ENCODE measurements around the gene JAM3.
A peak's percentile ranks its signal among the peaks of the same experiment; 100 is the strongest.

GRCh38 chr11:134050541-134051383, 18.1 kb upstream of the JAM3 start:
- peak; percentile 94 for TF ChIP-seq CTCF (conservative IDR thresholded peaks at IDR 0.05; ENCODE audit: low read depth, low read length)
- no peak for TF ChIP-seq EZH2 (IDR thresholded peaks at IDR 0.05; ENCODE audit: low read length, unreplicated experiment)
- no peak for TF ChIP-seq EZH2phosphoT487 (IDR thresholded peaks at IDR 0.05; ENCODE audit: borderline replicate concordance, low read length)
